ENCODE results near the gene BEGAIN. TPM values are rescaled to one million over a fixed set of nuclear protein-coding genes. Genes with fewer than 3 reads are reported as not detected.

The BEGAIN gene
- total and polyA plus RNA-seq, 12 donors: 0.39 to 59.0 (median 2.7) TPM

- no peaks in the 10 kb centered on the region for H3K27me3 ChIP-seq
- DNase-seq: peak in 1 of 7 donors; percentile 5
- 77 to 87% (median 81%) methylated on average over 9 to 14 of the region's 14 CpGs for whole genome bisulfite sequencing, 4 donors
- intact Hi-C loops (cut with DNase I): no loop called here
- H3K36me3 ChIP-seq (replicated peaks in 1 of 2): no peaks in the 10 kb centered on the region
- H3K27ac ChIP-seq: no peak overlapping the region
- no peak for TF ChIP-seq POLR2A (IDR thresholded peaks at IDR 0.05)
- no peak for TF ChIP-seq CTCF (IDR thresholded peaks at IDR 0.05)
- H3K4me1 ChIP-seq (replicated peaks in 1 of 2): no peaks in the 10 kb centered on the region
- no peak overlapping the region for H3K4me3 ChIP-seq
- H3K9me3 ChIP-seq (replicated peaks in 1 of 3): no peaks in the 10 kb centered on the region
These were observed 23.4 kb upstream of the BEGAIN start for GRCh38 chr14:100610511-100611217.

- 80 to 92% (median 88%) methylated on average over 1 to 13 of the region's 13 CpGs; no CpG with 5 or more reads in 1 of the 4 donors for WGBS, 4 donors
- Histone ChIP-seq H3K4me1 (replicated peaks in 1 of 2) (no peaks in the 10 kb centered on the region), H3K36me3 (replicated peaks in 1 of 2) (no peaks in the 10 kb centered on the region), H3K9me3 (replicated peaks in 1 of 3) (no peaks in the 10 kb centered on the region), H3K27ac (no peak overlapping the region), H3K4me3 (no peak overlapping the region), H3K27me3 (no peaks in the 10 kb centered on the region)
- DNase-seq: no peak
- TF ChIP-seq POLR2A (IDR thresholded peaks at IDR 0.05) (no peak), CTCF (IDR thresholded peaks at IDR 0.05) (no peak)
- intact Hi-C loops (cut with DNase I): no loop called here
These were observed 22.7 kb upstream of the BEGAIN start for GRCh38 chr14:100609941-100610391.

GRCh38 chr14:100609331-100609870 lies 22.2 kb upstream of the BEGAIN start:
- WGBS, 4 donors: 85 to 93% (median 87%) methylated on average over 14 of the region's 14 CpGs
- Histone ChIP-seq H3K27me3 (no peaks in the 10 kb centered on the region), H3K36me3 (replicated peaks in 1 of 2) (no peaks in the 10 kb centered on the region), H3K4me3 (no peak overlapping the region), H3K27ac (no peak overlapping the region), H3K4me1 (replicated peaks in 1 of 2) (no peaks in the 10 kb centered on the region), H3K9me3 (replicated peaks in 1 of 3) (no peaks in the 10 kb centered on the region)
- TF ChIP-seq CTCF (IDR thresholded peaks at IDR 0.05) (no peak), POLR2A (IDR thresholded peaks at IDR 0.05) (no peak)
- peak in 1 of 7 donors; percentile 7 for DNase-seq
- intact Hi-C loops (cut with DNase I): no loop called here

GRCh38 chr14:100608586-100609330 lies 21.5 kb upstream of the BEGAIN start:
- Histone ChIP-seq H3K4me1 (replicated peaks in 1 of 2) (no peaks in the 10 kb centered on the region), H3K27me3 (no peaks in the 10 kb centered on the region), H3K27ac (no peak overlapping the region), H3K9me3 (replicated peaks in 1 of 3) (no peaks in the 10 kb centered on the region), H3K36me3 (replicated peaks in 1 of 2) (no peaks in the 10 kb centered on the region), H3K4me3 (no peak overlapping the region)
- intact Hi-C loops (cut with DNase I): no loop called here
- peak in 1 of 7 donors; percentile 14 for DNase-seq
- TF ChIP-seq CTCF (IDR thresholded peaks at IDR 0.05): no peak
- TF ChIP-seq POLR2A (IDR thresholded peaks at IDR 0.05): no peak
- 81 to 90% (median 87%) methylated on average over 5 to 19 of the region's 19 CpGs for WGBS, 4 donors

Measured in adrenal gland (tissue), 12 donors.